Colonic mucosa (tissue), 4 donors: Measurements from ENCODE around the gene KIAA1191. TPM values are rescaled to one million over a fixed set of nuclear protein-coding genes. Genes with fewer than 3 reads are reported as not detected.
A peak's percentile ranks its signal among the peaks of the same experiment; 100 is the strongest.
"Not testable (repeated sequence)": the region's sequence is repeated elsewhere in the genome, so short reads cannot be mapped to it uniquely, and the experiment has no call there.

Experiments used
- DNase-seq: peaks from one replicate; pipeline ENCODE4 v3.0.0-alpha.2; 2020
- H3K27ac ChIP-seq: fragments of 200-600 bp; one replicate; pipeline ENCODE4 v1.8.0; 2021
- H3K27me3 ChIP-seq: fragments of 200-600 bp; one replicate; pipeline ENCODE4 v1.8.0; 2021
- H3K36me3 ChIP-seq: fragments of 200-600 bp; one replicate; pipeline ENCODE4 v1.8.0; 2021
- H3K4me1 ChIP-seq: fragments of 200-600 bp; one replicate; pipeline ENCODE4 v1.8.0; 2021; ENCODE audit warnings: mild to moderate bottlenecking
- H3K4me3 ChIP-seq: fragments of 200-600 bp; one replicate; pipeline ENCODE4 v1.8.0; 2021
- H3K9ac ChIP-seq, 2 donors: one replicate each; pipeline ENCODE4 v1.7.0; 2013; ENCODE audit warnings: control low read depth in 2 of 2, low read depth in 2 of 2, low read length in 2 of 2
- H3K9me3 ChIP-seq: fragments of 200-600 bp; one replicate; pipeline ENCODE4 v1.8.0; 2021
- CTCF ChIP-seq: fragments of 200-600 bp; IDR thresholded peaks from one replicate; pipeline ENCODE4 v1.8.0; 2022; ENCODE audit warnings: antibody characterized with exemption, mild to moderate bottlenecking
- intact Hi-C: fragments of 100-400 bp; cut with DNase I; formaldehyde crosslinking; loops from one replicate; pipeline ENCODE4 v1.14.1; 2022
- total RNA-seq, 2 donors: library from RNA; stranded (reverse); fragmentation: NEBNext Ultra II Directional in 1 of 2; extraction: Animal tissue kit (Norgen Biotek cat#: 25700) in 1 of 2; gene quantifications; one replicate each; pipeline ENCODE4 v1.2.1, GENCODE V29; 2021
- donor health status: healthy.
- donor health status: DM: no; HTN: no; CAD: no.
- donor health status: DM: no; HTN: no; CAD: no.

KIAA1191 gene, protein sequence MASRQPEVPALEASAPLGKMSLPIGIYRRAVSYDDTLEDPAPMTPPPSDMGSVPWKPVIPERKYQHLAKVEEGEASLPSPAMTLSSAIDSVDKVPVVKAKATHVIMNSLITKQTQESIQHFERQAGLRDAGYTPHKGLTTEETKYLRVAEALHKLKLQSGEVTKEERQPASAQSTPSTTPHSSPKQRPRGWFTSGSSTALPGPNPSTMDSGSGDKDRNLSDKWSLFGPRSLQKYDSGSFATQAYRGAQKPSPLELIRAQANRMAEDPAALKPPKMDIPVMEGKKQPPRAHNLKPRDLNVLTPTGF
- 10 to 100 TPM; 57.4 to 89.1 TPM for total RNA-seq

DNA sequence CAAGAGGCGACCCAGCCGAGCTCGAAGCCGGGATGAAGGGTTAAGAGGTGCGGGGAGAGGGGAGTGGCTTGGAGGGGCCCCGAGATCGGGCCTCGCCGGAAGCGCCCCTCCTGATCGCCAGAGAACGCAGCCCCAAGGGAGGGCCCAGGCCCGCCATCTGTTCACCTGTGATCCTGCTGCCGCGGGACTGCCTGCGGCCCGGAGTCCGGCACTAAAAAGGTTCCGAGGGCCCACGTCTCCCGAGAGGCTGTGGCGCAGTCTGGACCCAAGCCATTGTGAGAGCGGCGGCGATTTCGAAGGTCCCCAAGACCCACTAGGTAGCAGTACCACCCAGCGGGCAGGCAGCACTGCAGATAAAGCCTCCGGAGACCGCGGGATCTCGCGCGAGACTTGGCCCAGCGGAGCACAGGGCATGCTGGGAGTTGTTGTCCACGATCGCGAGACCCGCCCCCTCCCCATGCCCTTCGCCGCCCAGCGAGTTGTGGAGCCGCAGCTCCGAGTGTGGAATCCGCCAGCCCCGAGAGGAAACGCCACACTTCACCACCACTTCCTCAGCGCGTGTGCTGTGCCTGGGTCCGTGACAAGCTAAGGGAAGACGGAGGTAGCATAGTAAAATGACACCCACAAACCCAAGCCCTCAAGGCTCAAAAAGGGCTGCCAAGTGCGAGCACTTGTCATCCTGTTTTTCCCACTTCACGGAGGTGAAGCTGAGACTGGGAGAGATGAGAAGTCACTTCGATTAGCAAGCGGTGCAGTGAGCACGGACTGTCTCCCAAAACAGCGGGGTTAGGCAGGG lies at the start of gene KIAA1191:
Gene KIAA1191, minus strand, starts transcription at position 328 of the 796 bp plus-strand sequence. CDS start 2,256 bp downstream, outside the sequence.
- H3K4me1 ChIP-seq = no peaks in the 10 kb centered on the region
- peak; percentile 11 for TF ChIP-seq CTCF

DNA sequence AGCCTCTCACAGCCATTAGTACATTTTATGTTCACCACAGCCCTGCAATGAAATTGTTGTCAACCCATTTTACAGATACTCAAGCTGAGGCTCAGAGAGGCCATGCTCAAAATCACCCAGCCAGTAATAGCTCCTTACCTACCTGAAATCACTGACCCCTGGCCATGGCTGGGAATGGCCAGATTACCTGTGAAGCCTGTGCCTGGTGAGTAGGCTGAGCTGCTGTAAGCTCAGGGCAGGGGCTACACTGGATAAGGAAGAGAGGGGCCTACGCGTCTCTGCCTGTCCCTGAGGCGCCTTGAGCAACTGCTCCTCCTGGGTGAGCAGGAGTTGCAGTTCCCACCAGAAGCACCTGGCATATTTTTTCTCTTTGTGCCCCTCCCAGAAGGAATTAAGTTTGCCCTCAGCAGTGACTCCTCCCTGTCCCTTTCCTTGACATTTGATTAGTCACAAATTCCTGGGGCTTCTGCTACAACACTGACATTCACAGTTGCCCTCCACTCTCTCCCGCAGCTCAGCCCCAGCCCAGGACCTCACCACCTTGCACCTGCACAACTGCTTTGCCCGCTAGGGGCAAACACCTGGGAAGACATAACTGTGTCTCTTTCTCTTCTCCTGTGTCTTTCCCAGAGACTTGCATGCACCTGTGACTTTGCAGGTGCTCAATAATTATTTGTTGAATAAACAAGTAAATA lies 49.1 kb upstream of the KIAA1191 start:
- no peak for TF ChIP-seq CTCF
- H3K36me3 ChIP-seq = no peaks in the 10 kb centered on the region
- intact Hi-C loops = loop anchor here (10.0 kb wide), 1 partner anchor 124 kb away; the partner anchor contains the start of gene RNF44
- H3K9ac ChIP-seq = no peak overlapping the region
- no peak overlapping the region for H3K27ac ChIP-seq
- peaks cover 3% of the 10 kb centered on the region for H3K4me1 ChIP-seq
- no peaks in the 10 kb centered on the region for H3K27me3 ChIP-seq
- H3K4me3 ChIP-seq = no peak overlapping the region
- H3K9me3 ChIP-seq = no peaks in the 10 kb centered on the region
- DNase-seq = no peak

More for the DNA sequence above, at the start of gene KIAA1191:
- Histone ChIP-seq H3K27me3 (no peaks in the 10 kb centered on the region), H3K9me3 (no peaks in the 10 kb centered on the region), H3K9ac (peak within 1 kb of the TSS; percentile 93 to 99), H3K36me3 (no peaks in the 10 kb centered on the region), H3K4me3 (peak within 1 kb of the TSS; percentile 97), H3K27ac (peak within 1 kb of the TSS; percentile 73)
- intact Hi-C loops = no loop called here
- DNase-seq = peak; percentile 96

DNA sequence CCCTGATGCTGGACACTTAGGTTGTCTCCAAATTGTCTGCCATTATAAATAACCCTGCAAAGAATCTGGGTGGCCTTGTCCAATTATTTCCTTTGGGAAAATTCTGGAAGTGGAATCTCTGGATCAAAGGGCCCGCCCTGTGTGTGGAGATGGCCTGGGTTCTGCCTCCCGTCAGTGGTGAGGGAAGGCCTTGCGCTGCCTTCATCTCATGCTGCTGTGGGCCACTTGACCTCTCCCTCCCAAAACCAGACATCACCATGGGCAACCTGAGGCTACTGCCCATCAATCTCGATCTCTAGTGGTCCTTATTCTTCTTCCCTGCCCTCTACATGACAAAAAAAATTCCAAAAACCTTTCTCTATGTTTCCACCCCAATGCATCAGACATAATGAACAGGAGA lies 48.2 kb upstream of the KIAA1191 start:
- Histone ChIP-seq H3K9ac (no peak overlapping the region), H3K27ac (no peak overlapping the region), H3K9me3 (no peaks in the 10 kb centered on the region), H3K4me1 (peaks cover 11% of the 10 kb centered on the region), H3K36me3 (no peaks in the 10 kb centered on the region), H3K4me3 (no peak overlapping the region), H3K27me3 (no peaks in the 10 kb centered on the region)
- DNase-seq = no peak
- no peak for TF ChIP-seq CTCF
- intact Hi-C loops = loop anchor here (10.0 kb wide), 1 partner anchor 125 kb away; the partner anchor contains the start of gene RNF44

- H3K9ac ChIP-seq = no peak overlapping the region
- intact Hi-C loops = no loop called here
- H3K36me3 ChIP-seq = no peaks in the 10 kb centered on the region
- peaks cover 12% of the 10 kb centered on the region for H3K4me1 ChIP-seq
- H3K27me3 ChIP-seq = no peaks in the 10 kb centered on the region
- TF ChIP-seq CTCF = no peak
- no peak for DNase-seq
- H3K9me3 ChIP-seq = no peaks in the 10 kb centered on the region
- no peak overlapping the region for H3K4me3 ChIP-seq
- H3K27ac ChIP-seq = no peak overlapping the region
Measured at GRCh38 chr5:176408590-176408989, 47.0 kb upstream of the KIAA1191 start.

DNA sequence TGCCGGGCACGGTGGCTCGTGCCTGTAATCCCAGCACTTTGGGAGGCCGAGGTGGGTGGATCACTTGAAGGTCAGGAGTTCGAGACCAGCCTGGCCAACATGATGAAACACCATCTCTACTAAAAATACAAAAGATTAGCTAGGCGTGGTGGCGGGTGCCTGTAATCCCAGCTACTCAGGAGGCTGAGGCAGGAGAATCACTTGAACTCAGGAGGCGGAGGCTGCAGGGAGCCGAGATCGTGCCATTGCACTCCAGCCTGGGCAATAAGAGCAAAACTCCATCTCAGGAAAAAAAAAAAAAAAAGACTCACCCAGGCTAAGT lies 46.6 kb upstream of the KIAA1191 start:
- H3K4me1 ChIP-seq = peaks cover 15% of the 10 kb centered on the region
- intact Hi-C loops = not testable (repeated sequence)

More for the DNA sequence above, 46.6 kb upstream of the KIAA1191 start:
- H3K9me3 ChIP-seq, H3K27me3 ChIP-seq, H3K27ac ChIP-seq, DNase-seq, H3K9ac ChIP-seq, H3K36me3 ChIP-seq, H3K4me3 ChIP-seq: not testable (repeated sequence)
